HL-60 (cell line): ENCODE results near the gene TGFA.
A peak's percentile ranks its signal among the peaks of the same experiment; 100 is the strongest.

Source experiments
- DNase-seq, 2 experiments: peaks; one replicate each; pipeline ENCODE4 v3.0.0-alpha.2; 2010 to 2020; ENCODE audit warnings: low read depth in 1 of 2, low spot score in 1 of 2
- H3K27ac ChIP-seq: fragments of 250-450 bp; sonication (Bioruptor Pico); replicated peaks from 2 replicates; pipeline ENCODE4 v1.5.1; 2020; ENCODE audit warnings: mild to moderate bottlenecking, moderate library complexity
- H3K27me3 ChIP-seq: fragments of 250-450 bp; sonication (Bioruptor Pico); 2 replicates; pipeline ENCODE4 v1.5.1; 2021; ENCODE audit warnings: mild to moderate bottlenecking, moderate library complexity; ENCODE audit not compliant: insufficient read depth, poor library complexity, severe bottlenecking
- H3K4me3 ChIP-seq: replicated peaks from 2 replicates; pipeline ENCODE4 v1.5.1; 2011; ENCODE audit warnings: mild to moderate bottlenecking, control low read depth, low read length; ENCODE audit not compliant: insufficient read depth
- GABPA ChIP-seq: IDR thresholded peaks from 2 replicates; pipeline ENCODE4 v1.6.1; 2012; ENCODE audit warnings: low read depth
- POLR2AphosphoS5 ChIP-seq: IDR thresholded peaks from 2 replicates; pipeline ENCODE4 v1.6.1; 2012; ENCODE audit warnings: low read depth
- SPI1 ChIP-seq: IDR thresholded peaks from 2 replicates; pipeline ENCODE4 v1.6.1; 2012; ENCODE audit warnings: low read depth, mild to moderate bottlenecking, borderline replicate concordance
- TF ChIP-seq, protein P1 (sequence below): IDR thresholded peaks from one replicate; pipeline ENCODE4 v1.5.1; 2011; ENCODE audit warnings: low read length, control low read depth, inconsistent platforms; ENCODE audit not compliant: insufficient read depth
- TF ChIP-seq, protein P2 (sequence below): IDR thresholded peaks from 2 replicates; pipeline ENCODE4 v1.6.1; 2012; ENCODE audit warnings: low read depth; ENCODE audit not compliant: insufficient replicate concordance

TGFA gene

GRCh38 chr2:70523672-70523995 lies 30.0 kb downstream of the TGFA start:
- TF ChIP-seq, protein P1, sequence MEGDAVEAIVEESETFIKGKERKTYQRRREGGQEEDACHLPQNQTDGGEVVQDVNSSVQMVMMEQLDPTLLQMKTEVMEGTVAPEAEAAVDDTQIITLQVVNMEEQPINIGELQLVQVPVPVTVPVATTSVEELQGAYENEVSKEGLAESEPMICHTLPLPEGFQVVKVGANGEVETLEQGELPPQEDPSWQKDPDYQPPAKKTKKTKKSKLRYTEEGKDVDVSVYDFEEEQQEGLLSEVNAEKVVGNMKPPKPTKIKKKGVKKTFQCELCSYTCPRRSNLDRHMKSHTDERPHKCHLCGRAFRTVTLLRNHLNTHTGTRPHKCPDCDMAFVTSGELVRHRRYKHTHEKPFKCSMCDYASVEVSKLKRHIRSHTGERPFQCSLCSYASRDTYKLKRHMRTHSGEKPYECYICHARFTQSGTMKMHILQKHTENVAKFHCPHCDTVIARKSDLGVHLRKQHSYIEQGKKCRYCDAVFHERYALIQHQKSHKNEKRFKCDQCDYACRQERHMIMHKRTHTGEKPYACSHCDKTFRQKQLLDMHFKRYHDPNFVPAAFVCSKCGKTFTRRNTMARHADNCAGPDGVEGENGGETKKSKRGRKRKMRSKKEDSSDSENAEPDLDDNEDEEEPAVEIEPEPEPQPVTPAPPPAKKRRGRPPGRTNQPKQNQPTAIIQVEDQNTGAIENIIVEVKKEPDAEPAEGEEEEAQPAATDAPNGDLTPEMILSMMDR = no peak
- TF ChIP-seq GABPA = no peak
- no peak for TF ChIP-seq POLR2AphosphoS5
- TF ChIP-seq SPI1 = no peak
- TF ChIP-seq, protein P2, sequence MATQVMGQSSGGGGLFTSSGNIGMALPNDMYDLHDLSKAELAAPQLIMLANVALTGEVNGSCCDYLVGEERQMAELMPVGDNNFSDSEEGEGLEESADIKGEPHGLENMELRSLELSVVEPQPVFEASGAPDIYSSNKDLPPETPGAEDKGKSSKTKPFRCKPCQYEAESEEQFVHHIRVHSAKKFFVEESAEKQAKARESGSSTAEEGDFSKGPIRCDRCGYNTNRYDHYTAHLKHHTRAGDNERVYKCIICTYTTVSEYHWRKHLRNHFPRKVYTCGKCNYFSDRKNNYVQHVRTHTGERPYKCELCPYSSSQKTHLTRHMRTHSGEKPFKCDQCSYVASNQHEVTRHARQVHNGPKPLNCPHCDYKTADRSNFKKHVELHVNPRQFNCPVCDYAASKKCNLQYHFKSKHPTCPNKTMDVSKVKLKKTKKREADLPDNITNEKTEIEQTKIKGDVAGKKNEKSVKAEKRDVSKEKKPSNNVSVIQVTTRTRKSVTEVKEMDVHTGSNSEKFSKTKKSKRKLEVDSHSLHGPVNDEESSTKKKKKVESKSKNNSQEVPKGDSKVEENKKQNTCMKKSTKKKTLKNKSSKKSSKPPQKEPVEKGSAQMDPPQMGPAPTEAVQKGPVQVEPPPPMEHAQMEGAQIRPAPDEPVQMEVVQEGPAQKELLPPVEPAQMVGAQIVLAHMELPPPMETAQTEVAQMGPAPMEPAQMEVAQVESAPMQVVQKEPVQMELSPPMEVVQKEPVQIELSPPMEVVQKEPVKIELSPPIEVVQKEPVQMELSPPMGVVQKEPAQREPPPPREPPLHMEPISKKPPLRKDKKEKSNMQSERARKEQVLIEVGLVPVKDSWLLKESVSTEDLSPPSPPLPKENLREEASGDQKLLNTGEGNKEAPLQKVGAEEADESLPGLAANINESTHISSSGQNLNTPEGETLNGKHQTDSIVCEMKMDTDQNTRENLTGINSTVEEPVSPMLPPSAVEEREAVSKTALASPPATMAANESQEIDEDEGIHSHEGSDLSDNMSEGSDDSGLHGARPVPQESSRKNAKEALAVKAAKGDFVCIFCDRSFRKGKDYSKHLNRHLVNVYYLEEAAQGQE = no peak
- Histone ChIP-seq H3K27me3 (no peaks in the 10 kb centered on the region), H3K27ac (peak overlapping the region; percentile 82), H3K4me3 (no peak overlapping the region)
- peak in 1 of 2 experiments; percentile 88 for DNase-seq

- no peak for DNase-seq
- H3K27ac ChIP-seq = peak overlapping the region; percentile 82; the same call in 1 of the 2 replicates
- TF ChIP-seq GABPA = no peak
- TF ChIP-seq SPI1 = no peak
- TF ChIP-seq, protein P2 = no peak
- TF ChIP-seq POLR2AphosphoS5 = no peak
- TF ChIP-seq, protein P1 = no peak
- H3K4me3 ChIP-seq = no peak overlapping the region
- no peaks in the 10 kb centered on the region for H3K27me3 ChIP-seq
Observed at GRCh38 chr2:70522627-70523026, 31.0 kb downstream of the TGFA start.

DNA sequence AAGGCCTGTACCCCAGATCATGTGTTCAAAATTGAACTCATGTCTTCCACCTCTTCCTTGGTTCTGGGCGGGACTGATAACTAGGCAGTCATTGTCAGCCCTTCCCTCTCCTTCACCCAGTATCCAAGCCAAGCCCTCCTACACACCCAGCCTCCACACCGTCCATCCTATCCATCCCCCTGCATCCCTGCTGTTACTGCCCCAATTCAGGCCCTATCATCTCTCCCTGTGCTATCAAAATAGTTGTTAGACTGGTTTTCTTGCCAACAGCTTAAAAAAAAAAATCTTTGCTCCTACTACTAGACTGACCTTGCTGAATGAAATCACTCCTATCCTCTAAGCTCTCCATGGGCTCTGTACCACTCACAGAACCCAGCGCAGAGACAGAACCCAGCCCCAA lies 32.8 kb downstream of the TGFA start:
- Histone ChIP-seq H3K27ac (no peak overlapping the region), H3K27me3 (no peaks in the 10 kb centered on the region), H3K4me3 (no peak overlapping the region)
- TF ChIP-seq POLR2AphosphoS5 = no peak
- no peak for TF ChIP-seq GABPA
- no peak for TF ChIP-seq SPI1
- TF ChIP-seq, protein P1 = no peak
- TF ChIP-seq, protein P2 = no peak
- no peak for DNase-seq
